DND-41 (cell line): ENCODE measurements around the gene EEF2K.

Experiments
- ATAC-seq: fragments of 200-7000 bp; cut with Tn5 transposase; 3 replicates; pipeline ENCODE4 v1.9.1; 2021; ENCODE audit warnings: low read depth; ENCODE audit not compliant: insufficient read depth
- DNase-seq: peaks from one replicate; pipeline ENCODE4 v3.0.0-alpha.2; 2020
- H2AFZ ChIP-seq: 2 replicates; pipeline ENCODE4 v1.6.0; 2012; ENCODE audit warnings: low read depth, low read length
- H3K27ac ChIP-seq: 2 replicates; pipeline ENCODE4 v1.5.1; 2012; ENCODE audit warnings: low read length, inconsistent platforms
- H3K27me3 ChIP-seq: fragments of 200-600 bp; sonication (generic); 2 replicates; pipeline ENCODE4 v1.6.0; 2012; ENCODE audit warnings: low read length, mild to moderate bottlenecking, inconsistent platforms; ENCODE audit not compliant: insufficient read depth, poor library complexity
- H3K36me3 ChIP-seq: 2 replicates; pipeline ENCODE4 v1.5.1; 2012; ENCODE audit warnings: low read length, inconsistent platforms; ENCODE audit not compliant: insufficient read depth
- H3K4me1 ChIP-seq: 2 replicates; pipeline ENCODE4 v1.5.1; 2012; ENCODE audit warnings: mild to moderate bottlenecking, low read length; ENCODE audit not compliant: insufficient read depth
- H3K4me2 ChIP-seq: 2 replicates; pipeline ENCODE4 v1.6.0; 2012; ENCODE audit warnings: mild to moderate bottlenecking, moderate library complexity, low read length, inconsistent platforms; ENCODE audit not compliant: insufficient read depth
- H3K4me3 ChIP-seq, 2 experiments: fragments of 200-600 bp in 1 of 2; shearing (Covaris generic) in 1 of 2; 2 replicates each; pipeline ENCODE4 v1.5.1; 2012 to 2016; ENCODE audit warnings: inconsistent platforms in 2 of 2, low read length in 2 of 2, mild to moderate bottlenecking in 2 of 2, low read depth in 1 of 2, moderate library complexity in 1 of 2
- H3K79me2 ChIP-seq: 2 replicates; pipeline ENCODE4 v1.6.0; 2012; ENCODE audit warnings: low read length, inconsistent platforms; ENCODE audit not compliant: insufficient read depth
- H3K9ac ChIP-seq: 2 replicates; pipeline ENCODE4 v1.6.0; 2012; ENCODE audit warnings: low read depth, mild to moderate bottlenecking, inconsistent platforms, low read length, moderate library complexity
- H3K9me3 ChIP-seq: 2 replicates; pipeline ENCODE4 v1.5.1; 2012; ENCODE audit warnings: low read length, moderate library complexity, mild to moderate bottlenecking, inconsistent platforms; ENCODE audit not compliant: insufficient read depth, severe bottlenecking
- H4K20me1 ChIP-seq: 2 replicates; pipeline ENCODE4 v1.6.0; 2012; ENCODE audit warnings: low read length; ENCODE audit not compliant: insufficient read depth
- EZH2 ChIP-seq: IDR thresholded peaks from 3 replicates; pipeline ENCODE4 v1.6.1; 2012; ENCODE audit warnings: borderline replicate concordance, low read depth, mild to moderate bottlenecking, moderate library complexity, low read length, inconsistent platforms; ENCODE audit not compliant: severe bottlenecking
- TF ChIP-seq, protein P1 (sequence below): IDR thresholded peaks from 2 replicates; pipeline ENCODE4 v1.5.1; 2012; ENCODE audit warnings: borderline replicate concordance, low read length, moderate library complexity, mild to moderate bottlenecking; ENCODE audit not compliant: poor library complexity, severe bottlenecking; ENCODE audit errors: extremely low read depth

Gene EEF2K

DNA sequence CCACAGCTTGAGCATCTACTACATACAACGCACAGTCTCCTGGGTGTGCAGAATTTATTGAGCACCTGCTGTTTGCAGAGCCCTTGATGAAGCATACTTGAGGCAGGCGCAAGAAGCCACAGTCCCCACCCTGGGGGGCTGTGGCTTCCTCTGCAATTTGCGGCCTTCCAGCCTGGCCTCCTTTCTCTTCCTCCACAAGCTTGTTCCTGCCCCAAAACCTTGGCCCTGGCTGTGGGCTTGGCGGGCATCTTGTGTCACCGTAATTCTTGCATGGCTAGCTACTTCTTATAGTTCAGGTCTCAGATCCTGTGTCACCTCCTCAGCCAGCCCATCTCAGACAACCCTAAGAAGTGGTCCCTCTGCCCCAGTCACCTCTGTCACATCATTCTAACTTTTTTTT lies 47.2 kb downstream of the EEF2K start:
- TF ChIP-seq EZH2: no peak
- TF ChIP-seq, protein P1, sequence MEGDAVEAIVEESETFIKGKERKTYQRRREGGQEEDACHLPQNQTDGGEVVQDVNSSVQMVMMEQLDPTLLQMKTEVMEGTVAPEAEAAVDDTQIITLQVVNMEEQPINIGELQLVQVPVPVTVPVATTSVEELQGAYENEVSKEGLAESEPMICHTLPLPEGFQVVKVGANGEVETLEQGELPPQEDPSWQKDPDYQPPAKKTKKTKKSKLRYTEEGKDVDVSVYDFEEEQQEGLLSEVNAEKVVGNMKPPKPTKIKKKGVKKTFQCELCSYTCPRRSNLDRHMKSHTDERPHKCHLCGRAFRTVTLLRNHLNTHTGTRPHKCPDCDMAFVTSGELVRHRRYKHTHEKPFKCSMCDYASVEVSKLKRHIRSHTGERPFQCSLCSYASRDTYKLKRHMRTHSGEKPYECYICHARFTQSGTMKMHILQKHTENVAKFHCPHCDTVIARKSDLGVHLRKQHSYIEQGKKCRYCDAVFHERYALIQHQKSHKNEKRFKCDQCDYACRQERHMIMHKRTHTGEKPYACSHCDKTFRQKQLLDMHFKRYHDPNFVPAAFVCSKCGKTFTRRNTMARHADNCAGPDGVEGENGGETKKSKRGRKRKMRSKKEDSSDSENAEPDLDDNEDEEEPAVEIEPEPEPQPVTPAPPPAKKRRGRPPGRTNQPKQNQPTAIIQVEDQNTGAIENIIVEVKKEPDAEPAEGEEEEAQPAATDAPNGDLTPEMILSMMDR: no peak
- Histone ChIP-seq H3K36me3 (peaks cover 55% of the 10 kb centered on the region), H3K4me2 (no peak overlapping the region), H4K20me1 (no peaks in the 10 kb centered on the region), H2AFZ (no peak overlapping the region), H3K27me3 (no peaks in the 10 kb centered on the region), H3K4me1 (no peaks in the 10 kb centered on the region), H3K9ac (no peak overlapping the region), H3K9me3 (no peaks in the 10 kb centered on the region), H3K27ac (no peak overlapping the region), H3K4me3 (no peak overlapping the region), H3K79me2 (no peaks in the 10 kb centered on the region)
- no peak for ATAC-seq
- DNase-seq: no peak

- Histone ChIP-seq H3K9ac (no peak overlapping the region), H3K4me1 (no peaks in the 10 kb centered on the region), H3K27me3 (no peaks in the 10 kb centered on the region), H3K79me2 (no peaks in the 10 kb centered on the region), H3K4me3 (no peak overlapping the region), H3K9me3 (no peaks in the 10 kb centered on the region), H3K4me2 (no peak overlapping the region), H4K20me1 (no peaks in the 10 kb centered on the region), H3K27ac (no peak overlapping the region), H3K36me3 (peaks cover 67% of the 10 kb centered on the region), H2AFZ (no peak overlapping the region)
- TF ChIP-seq EZH2: no peak
- TF ChIP-seq, protein P1: no peak
- ATAC-seq (no peak), DNase-seq (no peak)
Observed at GRCh38 chr16:22255335-22255734, 49.3 kb downstream of the EEF2K start.

- DNase-seq: no peak
- TF ChIP-seq, protein P1: no peak
- TF ChIP-seq EZH2: no peak
Observed at GRCh38 chr16:22257440-22257839, 51.4 kb downstream of the EEF2K start.

DNA sequence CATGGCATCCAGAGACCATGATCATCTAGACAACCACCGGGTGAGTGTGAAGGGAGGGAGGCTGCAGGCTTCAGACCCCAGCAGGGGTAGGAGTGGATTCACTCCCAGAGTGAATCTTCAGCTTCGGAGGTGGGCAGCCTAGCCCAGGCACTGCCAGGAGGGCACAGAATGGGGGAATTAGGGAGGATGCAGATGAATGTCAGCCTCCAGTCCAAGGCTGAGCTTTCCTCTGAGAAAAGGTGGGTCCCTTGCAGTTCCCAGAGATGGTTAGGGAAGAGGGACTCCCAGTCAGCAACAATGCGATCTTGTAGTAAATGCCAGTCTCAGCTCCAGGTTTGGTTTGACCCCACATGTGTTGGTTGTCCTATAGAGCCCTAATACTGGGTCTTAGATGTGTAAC lies 54.4 kb downstream of the EEF2K start:
- no peak for TF ChIP-seq EZH2
- Histone ChIP-seq H3K4me2 (no peak overlapping the region), H3K27me3 (no peaks in the 10 kb centered on the region), H3K36me3 (peaks cover 57% of the 10 kb centered on the region), H3K9ac (no peak overlapping the region), H3K4me1 (no peaks in the 10 kb centered on the region), H3K9me3 (no peaks in the 10 kb centered on the region), H3K27ac (no peak overlapping the region), H2AFZ (no peak overlapping the region), H3K4me3 (no peak overlapping the region), H4K20me1 (no peaks in the 10 kb centered on the region), H3K79me2 (no peaks in the 10 kb centered on the region)
- no peak for ATAC-seq
- DNase-seq: no peak

More at GRCh38 chr16:22257440-22257839, 51.4 kb downstream of the EEF2K start:
- peaks cover 65% of the 10 kb centered on the region for H3K36me3 ChIP-seq
- H3K4me3 ChIP-seq: no peak overlapping the region
- H3K9me3 ChIP-seq: no peaks in the 10 kb centered on the region
- H3K79me2 ChIP-seq: no peaks in the 10 kb centered on the region
- no peaks in the 10 kb centered on the region for H3K4me1 ChIP-seq
- H3K27me3 ChIP-seq: no peaks in the 10 kb centered on the region
- H3K9ac ChIP-seq: no peak overlapping the region
- ATAC-seq: no peak
- no peak overlapping the region for H3K27ac ChIP-seq
- H3K4me2 ChIP-seq: no peak overlapping the region
- H2AFZ ChIP-seq: no peak overlapping the region
- H4K20me1 ChIP-seq: no peaks in the 10 kb centered on the region
